GM12892 (cell line): ENCODE measurements around the gene SUMF2.

ENCODE experiments used
- POLR2A ChIP-seq: IDR thresholded peaks from 2 replicates; pipeline ENCODE4 v1.6.1; 2011; ENCODE audit warnings: low read depth, low read length, control low read depth
- POLR2AphosphoS5 ChIP-seq: IDR thresholded peaks from 2 replicates; pipeline ENCODE4 v1.6.1; 2011; ENCODE audit warnings: low read depth, low read length, control low read depth

- no peak for TF ChIP-seq POLR2A
- TF ChIP-seq POLR2AphosphoS5 = no peak
Measured at GRCh38 chr7:56107954-56108258, 43.8 kb downstream of the SUMF2 start.
